Subcutaneous abdominal adipose tissue (tissue), 5 donors: ENCODE measurements around the gene SCD.

Experiments
- H3K27ac ChIP-seq: one replicate; pipeline ENCODE4 v1.7.0; 2013; ENCODE audit warnings: low read depth, mild to moderate bottlenecking, inconsistent platforms, low read length, moderate library complexity
- H3K27me3 ChIP-seq, 5 donors: one replicate each; pipeline ENCODE4 v1.7.0; 2013; ENCODE audit warnings: low read length in 5 of 5, inconsistent platforms in 1 of 5; ENCODE audit not compliant: control insufficient read depth in 5 of 5, insufficient read depth in 4 of 5
- H3K36me3 ChIP-seq, 5 donors: one replicate each; pipeline ENCODE4 v1.7.0; 2013; ENCODE audit warnings: low read length in 5 of 5; ENCODE audit not compliant: control insufficient read depth in 5 of 5, insufficient read depth in 5 of 5
- H3K4me1 ChIP-seq, 5 donors: one replicate each; pipeline ENCODE4 v1.7.0; 2013; ENCODE audit warnings: low read length in 5 of 5, mild to moderate bottlenecking in 3 of 5, moderate library complexity in 1 of 5; ENCODE audit not compliant: control insufficient read depth in 5 of 5, insufficient read depth in 5 of 5
- H3K4me3 ChIP-seq, 5 donors: one replicate each; pipeline ENCODE4 v1.7.0; 2013; ENCODE audit warnings: low read length in 5 of 5, low read depth in 1 of 5
- H3K9ac ChIP-seq, 5 donors: one replicate each; pipeline ENCODE4 v1.7.0; 2013; ENCODE audit warnings: low read length in 5 of 5, mild to moderate bottlenecking in 4 of 5, moderate library complexity in 3 of 5
- H3K9me3 ChIP-seq, 5 donors: one replicate each; pipeline ENCODE4 v1.7.0; 2013; ENCODE audit warnings: low read length in 5 of 5; ENCODE audit not compliant: control insufficient read depth in 5 of 5
- donor health status: healthy.
- donor health status: healthy.
- donor health status: healthy.
- donor health status: healthy.
- donor health status: healthy.

Gene SCD

GRCh38 chr10:100348389-100348927 lies 1.4 kb downstream of the SCD start:
- peak overlapping the region in 4 of 5 donors; percentile 64 to 74 (median 73) for H3K4me3 ChIP-seq
- H3K9me3 ChIP-seq, result no peaks in the 10 kb centered on the region
- peak overlapping the region in 3 of 5 donors; percentile 1 to 75 (median 34) for H3K9ac ChIP-seq
- H3K4me1 ChIP-seq, result peaks cover 9 to 75% (median 57%) of the 10 kb centered on the region in 5 donors
- no peaks in the 10 kb centered on the region for H3K27me3 ChIP-seq
- H3K36me3 ChIP-seq, result peaks cover 0 to 19% (median 0%) of the 10 kb centered on the region in 5 donors
- peak overlapping the region; percentile 69 for H3K27ac ChIP-seq

- H3K36me3 ChIP-seq, result peaks cover 2 to 25% (median 3%) of the 10 kb centered on the region in 5 donors
- no peaks in the 10 kb centered on the region for H3K9me3 ChIP-seq
- peaks cover 9 to 81% (median 57%) of the 10 kb centered on the region in 5 donors for H3K4me1 ChIP-seq
- H3K4me3 ChIP-seq, result peak overlapping the region in 3 of 5 donors; percentile 2 to 74 (median 64)
- H3K27me3 ChIP-seq, result no peaks in the 10 kb centered on the region
- H3K9ac ChIP-seq, result peak overlapping the region in 1 of 5 donors; percentile 6
- H3K27ac ChIP-seq, result peak overlapping the region; percentile 6
Measured at GRCh38 chr10:100349087-100349486, 2.1 kb downstream of the SCD start.

GRCh38 chr10:100349672-100350071 lies 2.6 kb downstream of the SCD start:
- Histone ChIP-seq H3K4me1 (peaks cover 9 to 84% (median 57%) of the 10 kb centered on the region in 5 donors), H3K9me3 (no peaks in the 10 kb centered on the region), H3K4me3 (peak overlapping the region in 2 of 5 donors; percentile 64 to 74), H3K27ac (peak overlapping the region; percentile 32), H3K27me3 (no peaks in the 10 kb centered on the region), H3K9ac (peak overlapping the region in 2 of 5 donors; percentile 1 to 38), H3K36me3 (peaks cover 2 to 31% (median 3%) of the 10 kb centered on the region in 5 donors)

GRCh38 chr10:100350914-100351485 lies 4.0 kb downstream of the SCD start:
- no peak overlapping the region for H3K9ac ChIP-seq
- H3K27me3 ChIP-seq, result no peaks in the 10 kb centered on the region
- peak overlapping the region; percentile 32 for H3K27ac ChIP-seq
- H3K4me1 ChIP-seq, result peaks cover 4 to 81% (median 51%) of the 10 kb centered on the region in 5 donors
- H3K4me3 ChIP-seq, result peak overlapping the region in 2 of 5 donors; percentile 5 to 74
- peaks cover 9 to 45% (median 15%) of the 10 kb centered on the region in 5 donors for H3K36me3 ChIP-seq
- H3K9me3 ChIP-seq, result no peaks in the 10 kb centered on the region

- H3K4me1 ChIP-seq, result peaks cover 2 to 61% (median 23%) of the 10 kb centered on the region in 5 donors
- H3K9ac ChIP-seq, result no peak overlapping the region
- peaks cover 9 to 57% (median 19%) of the 10 kb centered on the region in 5 donors for H3K36me3 ChIP-seq
- no peak overlapping the region for H3K4me3 ChIP-seq
- no peaks in the 10 kb centered on the region for H3K27me3 ChIP-seq
- H3K27ac ChIP-seq, result no peak overlapping the region
- no peaks in the 10 kb centered on the region for H3K9me3 ChIP-seq
Measured at GRCh38 chr10:100353770-100354485, 6.9 kb downstream of the SCD start.

- peaks cover 9 to 57% (median 19%) of the 10 kb centered on the region in 5 donors for H3K36me3 ChIP-seq
- peaks cover 2 to 61% (median 24%) of the 10 kb centered on the region in 5 donors for H3K4me1 ChIP-seq
- no peaks in the 10 kb centered on the region for H3K27me3 ChIP-seq
- H3K27ac ChIP-seq, result no peak overlapping the region
- no peak overlapping the region for H3K4me3 ChIP-seq
- H3K9ac ChIP-seq, result no peak overlapping the region
- no peaks in the 10 kb centered on the region for H3K9me3 ChIP-seq
Measured at GRCh38 chr10:100355086-100355485, 8.1 kb downstream of the SCD start.

- Histone ChIP-seq H3K9ac (no peak overlapping the region), H3K27me3 (no peaks in the 10 kb centered on the region), H3K4me3 (no peak overlapping the region), H3K36me3 (peaks cover 9 to 64% (median 19%) of the 10 kb centered on the region in 5 donors), H3K9me3 (no peaks in the 10 kb centered on the region), H3K4me1 (peaks cover 2 to 50% (median 15%) of the 10 kb centered on the region in 5 donors), H3K27ac (no peak overlapping the region)
Measured at GRCh38 chr10:100356067-100357017, 9.3 kb downstream of the SCD start.

- Histone ChIP-seq H3K4me1 (peaks cover 2 to 41% (median 15%) of the 10 kb centered on the region in 5 donors), H3K9me3 (no peaks in the 10 kb centered on the region), H3K36me3 (peaks cover 9 to 62% (median 19%) of the 10 kb centered on the region in 5 donors), H3K27ac (no peak overlapping the region), H3K4me3 (no peak overlapping the region), H3K9ac (no peak overlapping the region), H3K27me3 (no peaks in the 10 kb centered on the region)
Measured at GRCh38 chr10:100357059-100357858, 10.2 kb downstream of the SCD start.

- no peaks in the 10 kb centered on the region for H3K27me3 ChIP-seq
- no peak overlapping the region for H3K9ac ChIP-seq
- peak overlapping the region; percentile 24 for H3K27ac ChIP-seq
- peaks cover 2 to 35% (median 24%) of the 10 kb centered on the region in 5 donors for H3K4me1 ChIP-seq
- no peak overlapping the region for H3K4me3 ChIP-seq
- H3K9me3 ChIP-seq, result no peaks in the 10 kb centered on the region
- peaks cover 6 to 47% (median 18%) of the 10 kb centered on the region in 5 donors for H3K36me3 ChIP-seq
Measured at GRCh38 chr10:100359030-100359432, 12.0 kb downstream of the SCD start.
